NCI-H526 treated with DMSO at 0.1 percent for 48 hours (cell line): ENCODE results near the gene RIC8B.
"Not testable (repeated sequence)": the region's sequence is repeated elsewhere in the genome, so short reads cannot be mapped to it uniquely, and the experiment has no call there.

Experiments
- DNase-seq: peaks from one replicate; lab custom pipeline; 2025; lab: John Stamatoyannopoulos, UW

The RIC8B gene

GRCh38 chr12:106774005-106774807, at the start of gene RIC8B:
Gene RIC8B (plus strand): TSS chr12:106774682. CDS start chr12:106774746, 64 bp downstream.
- DNase-seq = peak; percentile 97

- DNase-seq = no peak
Observed at GRCh38 chr12:106724934-106725333, 49.5 kb upstream of the RIC8B start.

GRCh38 chr12:106726603-106727202, 47.8 kb upstream of the RIC8B start:
- not testable (repeated sequence) for DNase-seq

- DNase-seq = no peak
Observed at GRCh38 chr12:106729611-106730010, 44.9 kb upstream of the RIC8B start.

GRCh38 chr12:106732890-106733289, 41.6 kb upstream of the RIC8B start:
- no peak for DNase-seq

GRCh38 chr12:106733660-106734059, 40.8 kb upstream of the RIC8B start:
- DNase-seq = no peak

- no peak for DNase-seq
Observed at GRCh38 chr12:106736051-106736957, 38.2 kb upstream of the RIC8B start.

- DNase-seq = no peak
Observed at GRCh38 chr12:106739318-106739717, 35.2 kb upstream of the RIC8B start.

- no peak for DNase-seq
Observed at GRCh38 chr12:106739815-106740530, 34.5 kb upstream of the RIC8B start.

GRCh38 chr12:106740818-106741217, 33.7 kb upstream of the RIC8B start:
- DNase-seq = no peak

- DNase-seq = no peak
Observed at GRCh38 chr12:106741247-106741646, 33.2 kb upstream of the RIC8B start.

GRCh38 chr12:106743270-106743988, 31.1 kb upstream of the RIC8B start:
- no peak for DNase-seq

- no peak for DNase-seq
Observed at GRCh38 chr12:106744600-106744999, 29.9 kb upstream of the RIC8B start.

- DNase-seq = no peak
Observed at GRCh38 chr12:106745181-106745745, 29.2 kb upstream of the RIC8B start.

GRCh38 chr12:106747973-106748436, 26.5 kb upstream of the RIC8B start:
- no peak for DNase-seq

GRCh38 chr12:106750524-106750923, 24.0 kb upstream of the RIC8B start:
- DNase-seq = no peak

GRCh38 chr12:106753526-106753925, 21.0 kb upstream of the RIC8B start:
- DNase-seq = no peak

GRCh38 chr12:106754331-106754730, 20.2 kb upstream of the RIC8B start:
- DNase-seq = no peak

- no peak for DNase-seq
Observed at GRCh38 chr12:106757623-106758348, 16.7 kb upstream of the RIC8B start.
